ENCODE measurements around the gene SLC24A3. TPM values are rescaled to one million over a fixed set of nuclear protein-coding genes. Genes with fewer than 3 reads are reported as not detected.
"Not testable (repeated sequence)": the region's sequence is repeated elsewhere in the genome, so short reads cannot be mapped to it uniquely, and the experiment has no call there.

Gene SLC24A3
- total and polyA plus RNA-seq, 2 experiments from 2014 or later = 0.48 to 1.7 TPM

- Histone ChIP-seq H3K9me3 (ENCODE audit: low read depth) (peaks cover 3% of the 10 kb centered on the region), H3K79me2 (no peaks in the 10 kb centered on the region), H2AFZ (no peak overlapping the region), H3K27ac (no peak overlapping the region), H3K4me1 (ENCODE audit: insufficient read depth) (no peaks in the 10 kb centered on the region), H3K36me3 (replicated peaks; ENCODE audit: insufficient read depth, low read depth) (no peaks in the 10 kb centered on the region), H3K27me3 (no peaks in the 10 kb centered on the region), H3K9me2 (replicated peaks; ENCODE audit: insufficient read depth) (no peaks in the 10 kb centered on the region), H4K20me1 (ENCODE audit: insufficient read depth, poor library complexity, severe bottlenecking) (no peaks in the 10 kb centered on the region), H3K4me2 (no peak overlapping the region), H3K4me3 (no peak overlapping the region)
- TF ChIP-seq EZH2phosphoT487 (IDR thresholded peaks at IDR 0.05; ENCODE audit: low read depth, severe bottlenecking, unreplicated experiment) = no peak
- TF ChIP-seq CTCF (IDR thresholded peaks at IDR 0.05; ENCODE audit: poor library complexity) = peak; percentile 60
- 55% methylated on average over 2 of the region's 2 CpGs for whole genome bisulfite sequencing (ENCODE audit: low lambda C conversion rate, missing lambda C conversion rate)
- peak; percentile 84 for DNase-seq (ENCODE audit: low spot score)
Observed at GRCh38 chr20:19628570-19629134, 416.2 kb downstream of the SLC24A3 start.

GRCh38 chr20:19631410-19631809 lies 419.0 kb downstream of the SLC24A3 start:
- peaks cover 3% of the 10 kb centered on the region for H3K9me3 ChIP-seq (ENCODE audit: low read depth)
- H3K27ac ChIP-seq = no peak overlapping the region
- H3K27me3 ChIP-seq = no peaks in the 10 kb centered on the region
- no peak overlapping the region for H2AFZ ChIP-seq
- no peaks in the 10 kb centered on the region for H3K4me1 ChIP-seq (ENCODE audit: insufficient read depth)
- no peaks in the 10 kb centered on the region for H3K9me2 ChIP-seq (replicated peaks; ENCODE audit: insufficient read depth)
- TF ChIP-seq EZH2 (IDR thresholded peaks at IDR 0.05; ENCODE audit: borderline replicate concordance) (no peak), EZH2phosphoT487 (IDR thresholded peaks at IDR 0.05; ENCODE audit: low read depth, severe bottlenecking, unreplicated experiment) (no peak), CTCF (IDR thresholded peaks at IDR 0.05; ENCODE audit: poor library complexity) (no peak)
- no peak overlapping the region for H3K4me2 ChIP-seq
- no peak overlapping the region for H3K4me3 ChIP-seq
- no peak for DNase-seq (ENCODE audit: low spot score)
- no peaks in the 10 kb centered on the region for H3K36me3 ChIP-seq (replicated peaks; ENCODE audit: insufficient read depth, low read depth)
- no peaks in the 10 kb centered on the region for H4K20me1 ChIP-seq (ENCODE audit: insufficient read depth, poor library complexity, severe bottlenecking)
- WGBS (ENCODE audit: low lambda C conversion rate, missing lambda C conversion rate) = 77% methylated on average over 5 of the region's 5 CpGs
- no peaks in the 10 kb centered on the region for H3K79me2 ChIP-seq

GRCh38 chr20:19633985-19634384 lies 421.5 kb downstream of the SLC24A3 start:
- H4K20me1 ChIP-seq (ENCODE audit: insufficient read depth, poor library complexity, severe bottlenecking) = no peaks in the 10 kb centered on the region
- H3K9me2 ChIP-seq (replicated peaks; ENCODE audit: insufficient read depth) = no peaks in the 10 kb centered on the region
- H3K4me2 ChIP-seq = no peak overlapping the region
- WGBS (ENCODE audit: low lambda C conversion rate, missing lambda C conversion rate) = 60% methylated on average over 3 of the region's 3 CpGs
- H3K36me3 ChIP-seq (replicated peaks; ENCODE audit: insufficient read depth, low read depth) = no peaks in the 10 kb centered on the region
- H3K4me1 ChIP-seq (ENCODE audit: insufficient read depth) = no peaks in the 10 kb centered on the region
- H3K27me3 ChIP-seq = no peaks in the 10 kb centered on the region
- peak; percentile 10 for DNase-seq (ENCODE audit: low spot score)
- no peaks in the 10 kb centered on the region for H3K79me2 ChIP-seq
- H3K9me3 ChIP-seq (ENCODE audit: low read depth) = no peaks in the 10 kb centered on the region
- TF ChIP-seq EZH2phosphoT487 (IDR thresholded peaks at IDR 0.05; ENCODE audit: low read depth, severe bottlenecking, unreplicated experiment) (no peak), EZH2 (IDR thresholded peaks at IDR 0.05; ENCODE audit: borderline replicate concordance) (no peak), CTCF (IDR thresholded peaks at IDR 0.05; ENCODE audit: poor library complexity) (no peak)
- no peak overlapping the region for H2AFZ ChIP-seq
- H3K4me3 ChIP-seq = no peak overlapping the region
- H3K27ac ChIP-seq = no peak overlapping the region

- not testable (repeated sequence) for H3K4me2 ChIP-seq; H3K4me3 ChIP-seq; H3K27ac ChIP-seq; H3K27me3 ChIP-seq; H4K20me1 ChIP-seq (ENCODE audit: insufficient read depth, poor library complexity, severe bottlenecking); H3K79me2 ChIP-seq; H3K4me1 ChIP-seq (ENCODE audit: insufficient read depth); H3K9me2 ChIP-seq (replicated peaks; ENCODE audit: insufficient read depth); H3K36me3 ChIP-seq (replicated peaks; ENCODE audit: insufficient read depth, low read depth); DNase-seq (ENCODE audit: low spot score); H3K9me3 ChIP-seq (ENCODE audit: low read depth); H2AFZ ChIP-seq
- WGBS (ENCODE audit: low lambda C conversion rate, missing lambda C conversion rate) = 97% methylated on average over 29 of the region's 32 CpGs
Observed at GRCh38 chr20:19639471-19640045, 427.1 kb downstream of the SLC24A3 start.
